Epithelial cell of proximal tubule (primary cell): ENCODE measurements around the gene PECR. TPM values are rescaled to one million over a fixed set of nuclear protein-coding genes. Genes with fewer than 3 reads are reported as not detected.
A peak's percentile ranks its signal among the peaks of the same experiment; 100 is the strongest.

Experiments
- DNase-seq: peaks from one replicate; pipeline ENCODE4 v3.0.0-alpha.2; 2011; ENCODE audit warnings: low read depth
- H3K4me3 ChIP-seq: 2 replicates; pipeline ENCODE4 v1.5.1; 2011; ENCODE audit warnings: low read depth, mild to moderate bottlenecking, low read length
- total RNA-seq: library from RNA; depleted of rRNA; stranded (reverse); fragments of >200 nt; gene quantifications from 2 replicates; pipeline ENCODE4 v1.2.3, GENCODE V29; 2015
- TF ChIP-seq, protein P1 (sequence below): conservative IDR thresholded peaks from 2 replicates; pipeline ENCODE4 v1.5.1; 2012; ENCODE audit warnings: low read depth, mild to moderate bottlenecking, low read length

The PECR gene
- total RNA-seq, 1 donor from 2014 or later: 16.7 TPM

- H3K4me3 ChIP-seq: no peak overlapping the region
- TF ChIP-seq, protein P1, sequence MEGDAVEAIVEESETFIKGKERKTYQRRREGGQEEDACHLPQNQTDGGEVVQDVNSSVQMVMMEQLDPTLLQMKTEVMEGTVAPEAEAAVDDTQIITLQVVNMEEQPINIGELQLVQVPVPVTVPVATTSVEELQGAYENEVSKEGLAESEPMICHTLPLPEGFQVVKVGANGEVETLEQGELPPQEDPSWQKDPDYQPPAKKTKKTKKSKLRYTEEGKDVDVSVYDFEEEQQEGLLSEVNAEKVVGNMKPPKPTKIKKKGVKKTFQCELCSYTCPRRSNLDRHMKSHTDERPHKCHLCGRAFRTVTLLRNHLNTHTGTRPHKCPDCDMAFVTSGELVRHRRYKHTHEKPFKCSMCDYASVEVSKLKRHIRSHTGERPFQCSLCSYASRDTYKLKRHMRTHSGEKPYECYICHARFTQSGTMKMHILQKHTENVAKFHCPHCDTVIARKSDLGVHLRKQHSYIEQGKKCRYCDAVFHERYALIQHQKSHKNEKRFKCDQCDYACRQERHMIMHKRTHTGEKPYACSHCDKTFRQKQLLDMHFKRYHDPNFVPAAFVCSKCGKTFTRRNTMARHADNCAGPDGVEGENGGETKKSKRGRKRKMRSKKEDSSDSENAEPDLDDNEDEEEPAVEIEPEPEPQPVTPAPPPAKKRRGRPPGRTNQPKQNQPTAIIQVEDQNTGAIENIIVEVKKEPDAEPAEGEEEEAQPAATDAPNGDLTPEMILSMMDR: no peak
- DNase-seq: no peak
Measured at GRCh38 chr2:216117561-216118340, 36.1 kb upstream of the PECR start.

GRCh38 chr2:216116418-216116817 is 34.8 kb upstream of the PECR start:
- H3K4me3 ChIP-seq: no peak overlapping the region
- TF ChIP-seq, protein P1: no peak
- DNase-seq: no peak

DNA sequence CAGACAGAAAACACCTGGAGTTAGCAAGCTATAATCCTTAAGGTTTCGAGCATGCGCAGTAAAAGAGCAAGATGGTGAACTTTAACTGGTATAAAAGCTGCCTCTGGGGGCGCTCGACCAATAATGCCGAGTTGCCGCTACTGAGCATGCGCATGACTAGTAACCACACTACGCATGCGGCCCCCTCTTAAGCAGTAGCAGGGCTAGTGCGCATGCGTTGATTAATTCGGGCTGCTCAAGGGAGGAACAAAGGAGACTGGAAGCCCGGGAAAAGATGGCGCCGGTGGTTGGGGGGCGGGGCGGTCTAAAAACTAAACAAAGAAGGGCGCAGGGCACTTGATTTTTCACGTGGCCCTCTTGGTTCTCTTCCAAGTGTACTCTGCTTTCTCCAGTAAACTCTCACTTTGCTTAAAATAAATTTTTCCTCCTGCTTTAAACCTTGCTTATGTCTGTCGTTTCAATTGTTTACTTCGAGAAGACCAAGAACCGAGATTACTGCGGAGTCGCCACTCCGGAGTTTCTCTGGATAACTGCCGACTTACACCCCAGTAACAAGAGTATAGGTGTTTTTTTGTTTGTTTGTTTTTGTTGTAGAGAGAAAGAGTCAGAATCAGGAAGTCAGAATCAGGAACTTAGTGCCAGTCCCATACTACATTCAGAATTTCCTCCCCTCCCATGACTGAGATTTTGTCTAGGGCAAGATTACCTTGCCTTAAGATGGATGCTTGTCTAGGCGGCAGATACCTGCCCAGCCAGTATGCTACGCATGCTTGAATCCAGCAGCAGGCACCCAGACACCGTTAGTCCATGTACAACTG is 33.3 kb upstream of the PECR start:
- peak; percentile 79 for DNase-seq
- TF ChIP-seq, protein P1: peak; percentile 82
- peak overlapping the region; percentile 66 for H3K4me3 ChIP-seq

DNA sequence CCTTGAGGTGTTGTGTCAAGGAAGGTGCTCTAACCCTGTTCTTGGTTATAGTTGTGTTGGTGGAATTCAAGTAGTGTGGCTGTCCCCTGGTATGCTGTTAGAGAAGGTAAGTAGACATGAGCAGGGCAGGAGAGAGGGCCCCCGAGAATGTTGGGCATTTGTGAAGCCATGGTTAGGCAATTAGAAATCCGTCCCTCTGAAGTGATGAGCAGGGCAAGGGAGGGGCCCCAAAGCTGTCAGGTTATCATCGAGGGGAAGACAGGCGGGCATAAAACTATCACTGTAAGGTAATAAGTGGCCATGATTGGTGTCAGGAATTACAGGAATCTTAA is 32.7 kb upstream of the PECR start:
- TF ChIP-seq, protein P1: no peak
- no peak for DNase-seq

DNA sequence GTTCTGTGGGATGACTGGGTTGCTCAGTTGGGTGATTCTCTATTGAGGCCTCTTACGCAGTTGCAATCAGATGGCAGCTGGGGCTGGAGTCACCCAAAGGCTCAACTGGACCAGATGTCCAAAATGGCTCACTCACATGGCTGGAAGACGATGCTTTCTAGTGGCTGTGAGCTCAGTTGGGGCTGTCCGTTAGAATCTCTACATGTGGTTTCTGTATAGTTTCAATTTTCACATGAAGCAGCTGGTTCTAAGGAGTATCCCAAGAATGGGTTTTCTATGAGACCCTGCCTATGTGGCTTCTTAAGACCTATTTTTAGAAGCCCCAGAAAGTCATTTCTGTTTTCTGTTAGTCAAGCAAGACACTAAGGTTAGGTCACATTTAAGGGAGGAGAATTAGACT is 32.0 kb upstream of the PECR start:
- no peak for DNase-seq
- no peak overlapping the region for H3K4me3 ChIP-seq
- TF ChIP-seq, protein P1: no peak

More for the DNA sequence above, 32.7 kb upstream of the PECR start:
- no peak overlapping the region for H3K4me3 ChIP-seq

DNA sequence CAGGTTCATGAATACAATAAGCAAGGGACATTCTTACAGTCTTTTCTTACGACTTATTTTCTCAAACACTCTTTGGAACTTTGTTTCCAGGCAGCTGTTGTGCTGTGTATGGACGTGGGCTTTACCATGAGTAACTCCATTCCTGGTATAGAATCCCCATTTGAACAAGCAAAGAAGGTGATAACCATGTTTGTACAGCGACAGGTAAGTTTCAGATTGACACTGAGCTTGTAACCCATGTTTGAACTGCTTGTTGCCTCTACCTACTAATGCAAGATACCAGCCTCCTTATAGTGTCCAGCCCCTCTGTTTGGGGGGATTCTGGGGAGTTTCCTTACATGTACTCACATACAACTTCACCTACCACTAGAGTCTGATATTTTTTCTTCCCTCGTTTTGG is 31.3 kb upstream of the PECR start:
- no peak overlapping the region for H3K4me3 ChIP-seq
- TF ChIP-seq, protein P1: no peak
- DNase-seq: no peak
